Mucosa of descending colon (tissue), 3 donors: ENCODE data around the gene SLC2A4. TPM values are rescaled to one million over a fixed set of nuclear protein-coding genes. Genes with fewer than 3 reads are reported as not detected.

Source experiments
- ATAC-seq: fragments of 200-7000 bp; cut with Tn5 transposase; one replicate; pipeline ENCODE4 v1.9.1; 2020; ENCODE audit warnings: mild to moderate bottlenecking, moderate library complexity
- DNase-seq, 3 donors: peaks; one replicate each; pipeline ENCODE4 v3.0.0-alpha.2; 2020
- H3K36me3 ChIP-seq: fragments of 200-600 bp; one replicate; pipeline ENCODE4 v1.8.0; 2021; ENCODE audit warnings: low read depth, mild to moderate bottlenecking
- H3K4me1 ChIP-seq: fragments of 200-600 bp; one replicate; pipeline ENCODE4 v1.8.0; 2021; ENCODE audit warnings: low read depth, mild to moderate bottlenecking
- H3K4me3 ChIP-seq: fragments of 200-600 bp; one replicate; pipeline ENCODE4 v1.8.0; 2021; ENCODE audit warnings: mild to moderate bottlenecking
- H3K9me3 ChIP-seq: fragments of 200-600 bp; one replicate; pipeline ENCODE4 v1.8.0; 2021; ENCODE audit warnings: mild to moderate bottlenecking
- intact Hi-C, 2 donors: fragments of 100-400 bp; cut with DNase I in 1 of 2; cut with micrococcal nuclease in 1 of 2; formaldehyde crosslinking; loops; one replicate each; pipeline versions ENCODE4 v1.11.0 to v1.11.1; 2022; cut with DNase I, micrococcal nuclease
- total RNA-seq, 3 donors: library from RNA; stranded (reverse); fragmentation: NEBNext Ultra II Directional in 2 of 3; extraction: Animal tissue kit (Norgen Biotek cat#: 25700) in 2 of 3; gene quantifications; one replicate each; pipeline versions ENCODE4 v1.2.1 to v1.2.4, GENCODE V29; 2021 to 2023
- TF ChIP-seq, protein P1 (sequence below): fragments of 200-600 bp; IDR thresholded peaks from one replicate; pipeline ENCODE4 v1.8.0; 2022; ENCODE audit warnings: antibody characterized with exemption, mild to moderate bottlenecking
- donor health status: DM: no; HTN: no; CAD: no; lungs with moderate emphysema.
- donor health status: DM: no; HTN: no; CAD: no.
- donor health status: DM: no; HTN: yes; CAD: no.

SLC2A4 gene
- total RNA-seq, 3 donors from 2014 or later: 5.3 to 78.2 (median 6.1) TPM

DNA sequence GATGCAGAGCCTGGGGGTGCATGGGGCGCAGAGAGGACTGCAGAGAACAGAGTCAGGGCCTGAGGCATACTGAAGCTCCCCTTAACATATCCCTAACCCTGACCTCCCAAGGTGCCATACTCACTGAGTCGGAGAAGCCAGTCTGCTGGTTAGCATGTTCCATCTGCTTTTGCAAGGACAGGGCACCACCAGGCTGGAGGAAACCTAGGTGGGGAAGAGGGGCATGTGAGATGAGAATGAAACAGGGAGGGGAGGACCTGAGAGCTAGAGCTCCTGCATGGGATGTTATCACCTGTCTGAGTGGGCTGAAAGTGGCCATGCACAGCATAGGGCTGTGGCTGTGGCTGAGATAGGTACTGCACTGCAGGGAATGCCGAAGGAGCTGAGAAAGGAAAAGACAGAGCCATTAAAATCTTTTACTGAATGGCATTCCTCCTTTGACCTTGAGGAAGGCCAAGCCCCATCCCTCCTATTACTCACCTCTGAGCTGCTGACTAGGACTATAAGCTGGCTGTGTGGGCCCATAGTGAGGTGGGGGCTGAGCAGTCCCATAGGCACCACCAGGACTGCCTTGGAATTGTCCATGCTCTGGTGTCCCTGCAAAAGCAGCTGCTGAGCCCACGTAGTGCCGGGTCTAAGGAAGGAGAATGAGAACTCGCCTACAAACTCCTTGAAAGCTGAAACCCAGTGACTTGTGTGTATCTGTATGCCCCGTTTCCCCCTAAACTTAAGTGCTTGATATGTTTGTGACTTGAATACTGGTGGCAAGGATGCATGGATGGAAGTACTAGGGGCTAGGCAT, 31.8 kb downstream of the SLC2A4 start:
- peaks cover 8% of the 10 kb centered on the region for H3K36me3 ChIP-seq
- H3K9me3 ChIP-seq: no peaks in the 10 kb centered on the region
- ATAC-seq (no peak), DNase-seq (no peak)
- intact Hi-C loops: no loop called here
- TF ChIP-seq, protein P1, sequence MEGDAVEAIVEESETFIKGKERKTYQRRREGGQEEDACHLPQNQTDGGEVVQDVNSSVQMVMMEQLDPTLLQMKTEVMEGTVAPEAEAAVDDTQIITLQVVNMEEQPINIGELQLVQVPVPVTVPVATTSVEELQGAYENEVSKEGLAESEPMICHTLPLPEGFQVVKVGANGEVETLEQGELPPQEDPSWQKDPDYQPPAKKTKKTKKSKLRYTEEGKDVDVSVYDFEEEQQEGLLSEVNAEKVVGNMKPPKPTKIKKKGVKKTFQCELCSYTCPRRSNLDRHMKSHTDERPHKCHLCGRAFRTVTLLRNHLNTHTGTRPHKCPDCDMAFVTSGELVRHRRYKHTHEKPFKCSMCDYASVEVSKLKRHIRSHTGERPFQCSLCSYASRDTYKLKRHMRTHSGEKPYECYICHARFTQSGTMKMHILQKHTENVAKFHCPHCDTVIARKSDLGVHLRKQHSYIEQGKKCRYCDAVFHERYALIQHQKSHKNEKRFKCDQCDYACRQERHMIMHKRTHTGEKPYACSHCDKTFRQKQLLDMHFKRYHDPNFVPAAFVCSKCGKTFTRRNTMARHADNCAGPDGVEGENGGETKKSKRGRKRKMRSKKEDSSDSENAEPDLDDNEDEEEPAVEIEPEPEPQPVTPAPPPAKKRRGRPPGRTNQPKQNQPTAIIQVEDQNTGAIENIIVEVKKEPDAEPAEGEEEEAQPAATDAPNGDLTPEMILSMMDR: no peak
- H3K4me1 ChIP-seq: peaks cover 29% of the 10 kb centered on the region
- H3K4me3 ChIP-seq: no peak overlapping the region

DNA sequence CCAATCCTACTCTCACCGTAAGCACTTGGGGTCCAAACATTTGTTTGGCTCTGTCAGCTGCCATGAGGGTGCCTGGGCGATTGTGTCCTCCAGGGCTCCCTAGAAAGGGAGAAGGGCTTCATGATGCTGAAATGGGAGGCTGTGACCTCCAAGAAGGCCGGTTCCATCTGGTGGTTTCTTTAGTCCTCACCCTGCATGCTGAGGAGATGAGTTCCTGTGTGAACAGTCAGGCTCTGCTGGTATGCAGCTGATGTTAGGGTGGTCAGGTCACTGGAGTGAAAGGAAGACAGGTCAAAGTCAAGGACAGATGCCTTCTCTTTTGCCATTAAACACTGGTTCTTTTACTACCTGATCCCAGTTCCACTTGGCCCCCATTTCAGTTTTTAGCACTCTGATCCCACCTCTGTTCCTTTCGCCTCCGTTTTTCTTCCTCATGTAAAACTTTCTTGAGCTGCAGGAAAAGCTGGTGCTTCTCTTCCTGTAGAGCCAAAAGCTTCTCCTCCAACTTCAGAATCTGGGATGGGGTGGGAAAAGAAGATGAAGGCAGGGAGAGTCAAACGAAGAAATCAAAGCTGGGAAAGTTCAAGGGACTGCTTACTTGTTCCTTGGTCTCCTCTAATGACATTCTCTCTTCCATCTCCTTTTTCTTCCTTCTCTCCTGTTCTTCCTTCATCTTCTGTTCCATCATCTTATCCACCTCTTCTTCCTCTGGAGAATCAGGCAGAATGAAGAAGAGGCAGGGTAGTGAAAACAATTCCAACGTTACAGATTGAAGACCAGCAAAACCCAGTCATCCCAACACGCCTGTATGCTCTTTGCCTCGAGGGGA, 32.6 kb downstream of the SLC2A4 start:
- ATAC-seq (no peak), DNase-seq (no peak)
- no peaks in the 10 kb centered on the region for H3K9me3 ChIP-seq
- TF ChIP-seq, protein P1: no peak
- peaks cover 8% of the 10 kb centered on the region for H3K36me3 ChIP-seq
- H3K4me1 ChIP-seq: peaks cover 27% of the 10 kb centered on the region
- H3K4me3 ChIP-seq: peak overlapping the region; percentile 81
- intact Hi-C loops: no loop called here

DNA sequence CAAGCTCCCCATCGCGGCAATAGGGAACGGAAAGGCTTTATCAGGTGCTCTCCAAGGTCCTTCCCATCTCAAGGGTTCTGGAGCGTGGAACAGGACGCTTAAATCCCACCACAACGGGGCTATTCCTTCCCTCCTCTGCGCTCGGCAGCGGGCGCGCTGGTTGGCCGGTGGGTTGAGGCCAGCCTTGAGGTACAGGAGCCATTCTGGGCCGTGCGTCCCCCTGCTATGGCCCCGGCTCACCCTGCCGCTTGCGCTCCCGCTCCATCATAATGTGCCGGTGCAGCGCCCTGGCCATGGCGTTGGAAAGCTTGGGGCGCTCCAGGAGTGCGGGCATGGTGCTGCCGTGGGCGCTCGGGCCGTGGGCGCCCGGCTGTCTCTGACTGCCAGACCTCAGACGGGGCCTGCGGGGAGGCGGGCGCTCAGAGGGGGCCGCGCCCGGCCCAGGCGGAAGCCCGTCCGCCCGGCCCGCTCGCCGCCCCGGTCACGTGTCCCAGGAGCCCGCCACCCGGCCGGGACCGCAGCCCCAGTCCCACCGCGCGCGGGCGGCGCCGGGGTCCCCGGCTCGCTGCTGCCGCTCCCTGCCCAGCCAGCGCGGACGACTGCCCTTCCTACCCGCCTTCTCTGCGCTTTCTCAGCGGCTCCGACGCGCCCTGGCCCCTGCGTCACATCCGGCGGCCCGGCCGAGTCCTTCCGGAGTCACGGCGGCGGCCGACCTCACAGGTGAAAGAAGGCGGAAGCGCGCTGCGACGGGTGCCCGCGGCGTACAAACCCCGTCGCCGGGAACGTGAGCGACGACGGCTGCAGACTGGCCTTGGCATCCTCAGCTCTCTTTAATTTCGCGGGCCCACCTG, 33.4 kb downstream of the SLC2A4 start, which contains the start of gene GPS2:
Gene GPS2, minus strand, starts transcription at position 642 of the 851 bp plus-strand sequence. Its CDS starts 308 bp downstream, at position 334.
- H3K36me3 ChIP-seq: peaks cover 8% of the 10 kb centered on the region
- ATAC-seq (peak; percentile 95), DNase-seq (peak; percentile 95 to 96 (median 96))
- intact Hi-C loops: no loop called here
- H3K4me1 ChIP-seq: peaks cover 18% of the 10 kb centered on the region
- TF ChIP-seq, protein P1: no peak
- H3K9me3 ChIP-seq: no peaks in the 10 kb centered on the region
- peak within 1 kb of the TSS; percentile 81 for H3K4me3 ChIP-seq

DNA sequence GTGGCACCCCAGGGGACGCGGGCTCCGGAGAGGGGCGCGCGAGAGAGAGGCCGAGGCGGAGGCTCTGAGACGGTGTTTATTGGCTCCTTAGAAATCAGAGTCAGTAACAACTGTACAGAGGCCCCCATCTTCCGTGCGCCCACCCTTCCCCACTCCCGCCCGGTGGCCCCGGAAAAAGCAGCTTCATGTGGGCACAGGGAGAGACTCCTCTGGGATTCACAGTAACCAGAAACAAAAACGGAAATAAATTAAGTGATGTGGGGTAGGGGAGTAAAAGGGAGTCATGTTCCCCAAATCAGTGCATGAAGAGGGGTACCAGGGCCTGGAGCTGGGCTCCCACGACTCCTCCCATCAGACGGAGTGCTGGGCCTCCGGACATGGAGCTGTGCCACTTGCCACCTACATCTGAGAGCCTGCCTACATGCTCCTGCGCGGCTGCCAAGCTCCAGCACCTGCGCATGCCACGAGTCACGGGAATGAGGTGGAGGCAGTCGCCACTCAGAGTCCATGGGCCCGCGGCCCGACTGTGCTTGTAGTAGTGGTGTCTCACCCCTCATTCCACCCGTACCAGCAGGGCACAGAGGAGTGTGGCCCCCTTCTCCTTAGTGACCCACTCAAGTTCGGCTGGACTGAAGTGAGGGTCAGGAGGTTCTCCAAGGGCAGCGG, 34.2 kb downstream of the SLC2A4 start:
- DNase-seq (peak in 2 of 3 donors; percentile 34 to 74), ATAC-seq (peak; percentile 5)
- H3K36me3 ChIP-seq: peaks cover 8% of the 10 kb centered on the region
- H3K4me3 ChIP-seq: peak overlapping the region; percentile 81
- TF ChIP-seq, protein P1: no peak
- intact Hi-C loops: no loop called here
- peaks cover 12% of the 10 kb centered on the region for H3K4me1 ChIP-seq
- no peaks in the 10 kb centered on the region for H3K9me3 ChIP-seq
